ENCODE data around the gene MAN2A1. TPM values are rescaled to one million over a fixed set of nuclear protein-coding genes. Genes with fewer than 3 reads are reported as not detected.

MAN2A1 gene
- total and polyA plus RNA-seq, 7 experiments from 2014 or later, result 24.9 to 107 (median 56.4) TPM

GRCh38 chr5:109692852-109693251 is 3.1 kb downstream of the MAN2A1 start:
- DNase-seq, result no peak

GRCh38 chr5:109693535-109694400 is 4.0 kb downstream of the MAN2A1 start:
- no peaks in the 10 kb centered on the region for H3K9me3 ChIP-seq (ENCODE audit: control insufficient read depth in 2 of 3, low read length in 3 of 3)
- H3K4me3 Mint-ChIP-seq, result peak overlapping the region; percentile 87 to 96 (median 94)
- H3K27ac ChIP-seq (ENCODE audit: low read depth, low read length), result peak overlapping the region; percentile 18
- no peaks in the 10 kb centered on the region for H3K27me3 Mint-ChIP-seq
- H3K27me3 ChIP-seq (ENCODE audit: control insufficient read depth in 2 of 2, insufficient read depth in 2 of 2, low read length in 2 of 2), result no peaks in the 10 kb centered on the region
- peaks cover 0 to 11% (median 0%) of the 10 kb centered on the region in 3 experiments for H3K36me3 ChIP-seq (ENCODE audit: control insufficient read depth in 2 of 3, insufficient read depth in 3 of 3, low read length in 3 of 3)
- ChIA-PET CTCF (interaction anchor here (0.7 to 1.2 kb wide), 2 partner anchors 8 to 221 kb away, joined by 3 to 5 read pairs; no protein-coding TSS in a partner anchor), POLR2A (interaction anchor here (0.7 to 1.1 kb wide), 2 partner anchors 76 to 1814 kb away, joined by 4 to 7 read pairs; no protein-coding TSS in a partner anchor)
- H3K27ac Mint-ChIP-seq, result peak overlapping the region in 8 of 9 donors; percentile 16 to 90 (median 54)
- peaks cover 45 to 81% (median 78%) of the 10 kb centered on the region in 7 donors for H3K4me1 Mint-ChIP-seq
- H3K4me3 ChIP-seq (ENCODE audit: low read length), result no peak overlapping the region
- H3K9me3 Mint-ChIP-seq, result no peaks in the 10 kb centered on the region
- no peak for DNase-seq
- H3K36me3 Mint-ChIP-seq, result peaks cover 1 to 21% (median 7%) of the 10 kb centered on the region in 5 donors
- no peak for ATAC-seq
- H3K4me1 ChIP-seq (ENCODE audit: control insufficient read depth in 2 of 2, insufficient read depth in 2 of 2, low read length in 2 of 2), result peaks cover 47 to 50% of the 10 kb centered on the region in 2 donors
- intact Hi-C loops (cut with micrococcal nuclease), result loop anchor here (5.0 to 10.0 kb wide), 7 partner anchors 34 to 1539 kb away; partner anchors contain the start of gene CAMK4 (in 1 of the 2)

More at GRCh38 chr5:109692852-109693251, 3.1 kb downstream of the MAN2A1 start:
- intact Hi-C loops (cut with micrococcal nuclease), result loop anchor here (5.0 to 10.0 kb wide), 7 partner anchors 34 to 1539 kb away; partner anchors contain the start of gene CAMK4 (in 1 of the 2)
- H3K27ac ChIP-seq (ENCODE audit: low read depth, low read length), result no peak overlapping the region
- CTCF ChIA-PET, result interaction anchor here (0.6 to 1.2 kb wide), 3 partner anchors 9 to 1694 kb away, joined by 3 to 5 read pairs (median 3); no protein-coding TSS in a partner anchor
- H3K27me3 ChIP-seq (ENCODE audit: control insufficient read depth in 2 of 2, insufficient read depth in 2 of 2, low read length in 2 of 2), result no peaks in the 10 kb centered on the region
- H3K4me1 ChIP-seq (ENCODE audit: control insufficient read depth in 2 of 2, insufficient read depth in 2 of 2, low read length in 2 of 2), result peaks cover 42 to 45% of the 10 kb centered on the region in 2 donors
- POLR2A ChIA-PET, result interaction anchor here (0.5 to 1.5 kb wide), 4 partner anchors 14 to 229 kb away, joined by 3 to 7 read pairs (median 4); no protein-coding TSS in a partner anchor
- H3K9me3 ChIP-seq (ENCODE audit: control insufficient read depth in 2 of 3, low read length in 3 of 3), result peaks cover 0 to 4% (median 0%) of the 10 kb centered on the region in 3 experiments
- no peaks in the 10 kb centered on the region for H3K27me3 Mint-ChIP-seq
- peaks cover 0 to 11% (median 0%) of the 10 kb centered on the region in 3 experiments for H3K36me3 ChIP-seq (ENCODE audit: control insufficient read depth in 2 of 3, insufficient read depth in 3 of 3, low read length in 3 of 3)
- peaks cover 0 to 14% (median 5%) of the 10 kb centered on the region in 5 donors for H3K36me3 Mint-ChIP-seq
- H3K27ac Mint-ChIP-seq, result peak overlapping the region in 8 of 9 donors; percentile 13 to 96 (median 62)
- peak overlapping the region; percentile 87 to 96 (median 94) for H3K4me3 Mint-ChIP-seq
- ATAC-seq, result no peak
- peaks cover 0 to 6% (median 0%) of the 10 kb centered on the region in 11 donors for H3K9me3 Mint-ChIP-seq
- peaks cover 42 to 72% (median 69%) of the 10 kb centered on the region in 7 donors for H3K4me1 Mint-ChIP-seq
- H3K4me3 ChIP-seq (ENCODE audit: low read length), result no peak overlapping the region

GRCh38 chr5:109694451-109694891 is 4.7 kb downstream of the MAN2A1 start:
- H3K27me3 Mint-ChIP-seq, result no peaks in the 10 kb centered on the region
- ATAC-seq, result no peak
- ChIA-PET POLR2A (interaction anchor here (0.7 kb wide), 1 partner anchor 1813 kb away, joined by 7 read pairs; no protein-coding TSS in a partner anchor), CTCF (no interaction called here)
- Histone ChIP-seq H3K4me3 (ENCODE audit: low read length) (no peak overlapping the region), H3K4me1 (ENCODE audit: control insufficient read depth in 2 of 2, insufficient read depth in 2 of 2, low read length in 2 of 2) (peaks cover 47 to 50% of the 10 kb centered on the region in 2 donors), H3K9me3 (ENCODE audit: control insufficient read depth in 2 of 3, low read length in 3 of 3) (no peaks in the 10 kb centered on the region), H3K27me3 (ENCODE audit: control insufficient read depth in 2 of 2, insufficient read depth in 2 of 2, low read length in 2 of 2) (no peaks in the 10 kb centered on the region), H3K36me3 (ENCODE audit: control insufficient read depth in 2 of 3, insufficient read depth in 3 of 3, low read length in 3 of 3) (peaks cover 0 to 11% (median 0%) of the 10 kb centered on the region in 3 experiments), H3K27ac (ENCODE audit: low read depth, low read length) (peak overlapping the region; percentile 4)
- intact Hi-C loops (cut with micrococcal nuclease), result loop anchor here (5.0 to 10.0 kb wide), 7 partner anchors 33 to 1538 kb away; partner anchors contain the start of gene CAMK4 (in 1 of the 2)
- no peak for DNase-seq
- no peaks in the 10 kb centered on the region for H3K9me3 Mint-ChIP-seq
- peaks cover 50 to 88% (median 85%) of the 10 kb centered on the region in 7 donors for H3K4me1 Mint-ChIP-seq
- peaks cover 6 to 26% (median 14%) of the 10 kb centered on the region in 5 donors for H3K36me3 Mint-ChIP-seq
- peak overlapping the region in 7 of 9 donors; percentile 4 to 81 (median 60) for H3K27ac Mint-ChIP-seq
- peak overlapping the region; percentile 68 to 96 (median 94) for H3K4me3 Mint-ChIP-seq

- H3K4me3 ChIP-seq (ENCODE audit: low read length), result no peak overlapping the region
- peaks cover 0 to 6% (median 0%) of the 10 kb centered on the region in 3 experiments for H3K36me3 ChIP-seq (ENCODE audit: control insufficient read depth in 2 of 3, insufficient read depth in 3 of 3, low read length in 3 of 3)
- H3K27ac ChIP-seq (ENCODE audit: low read depth, low read length), result peak overlapping the region; percentile 4
- peaks cover 50% of the 10 kb centered on the region in 2 donors for H3K4me1 ChIP-seq (ENCODE audit: control insufficient read depth in 2 of 2, insufficient read depth in 2 of 2, low read length in 2 of 2)
- H3K36me3 Mint-ChIP-seq, result peaks cover 6 to 34% (median 21%) of the 10 kb centered on the region in 5 donors
- ChIA-PET CTCF (interaction anchor here (0.6 kb wide), 1 partner anchor 773 kb away, joined by 3 read pairs; no protein-coding TSS in a partner anchor), POLR2A (interaction anchor here (0.6 to 1.4 kb wide), 3 partner anchors 155 to 315 kb away, joined by 3 to 4 read pairs (median 3); no protein-coding TSS in a partner anchor)
- H3K27ac Mint-ChIP-seq, result peak overlapping the region in 8 of 9 donors; percentile 11 to 81 (median 52)
- DNase-seq, result no peak
- H3K27me3 Mint-ChIP-seq, result no peaks in the 10 kb centered on the region
- intact Hi-C loops (cut with micrococcal nuclease), result loop anchor here (1.0 to 10.0 kb wide), 3 partner anchors 8 to 1530 kb away; partner anchors contain the start of gene CAMK4 (in 1 of the 2)
- H3K4me1 Mint-ChIP-seq, result peaks cover 56 to 96% (median 93%) of the 10 kb centered on the region in 7 donors
- no peaks in the 10 kb centered on the region for H3K9me3 Mint-ChIP-seq
- H3K4me3 Mint-ChIP-seq, result peak overlapping the region; percentile 42 to 96 (median 92)
- H3K27me3 ChIP-seq (ENCODE audit: control insufficient read depth in 2 of 2, insufficient read depth in 2 of 2, low read length in 2 of 2), result no peaks in the 10 kb centered on the region
- no peak for ATAC-seq
- no peaks in the 10 kb centered on the region for H3K9me3 ChIP-seq (ENCODE audit: control insufficient read depth in 2 of 3, low read length in 3 of 3)
Observed at GRCh38 chr5:109695005-109695926, 5.5 kb downstream of the MAN2A1 start.

GRCh38 chr5:109697339-109697738 is 7.6 kb downstream of the MAN2A1 start:
- peaks cover 6 to 52% (median 29%) of the 10 kb centered on the region in 5 donors for H3K36me3 Mint-ChIP-seq
- no peak for ATAC-seq
- H3K36me3 ChIP-seq (ENCODE audit: control insufficient read depth in 2 of 3, insufficient read depth in 3 of 3, low read length in 3 of 3), result no peaks in the 10 kb centered on the region
- peak overlapping the region in 6 of 10 donors; percentile 5 to 89 (median 54) for H3K4me3 Mint-ChIP-seq
- no peak overlapping the region for H3K27ac ChIP-seq (ENCODE audit: low read depth, low read length)
- H3K9me3 Mint-ChIP-seq, result no peaks in the 10 kb centered on the region
- H3K27me3 Mint-ChIP-seq, result no peaks in the 10 kb centered on the region
- H3K4me1 ChIP-seq (ENCODE audit: control insufficient read depth in 2 of 2, insufficient read depth in 2 of 2, low read length in 2 of 2), result peaks cover 55 to 58% of the 10 kb centered on the region in 2 donors
- H3K9me3 ChIP-seq (ENCODE audit: control insufficient read depth in 2 of 3, low read length in 3 of 3), result no peaks in the 10 kb centered on the region
- DNase-seq, result no peak
- POLR2A ChIA-PET, result interaction anchor here (0.6 kb wide), 1 partner anchor 776 kb away, joined by 3 read pairs; no protein-coding TSS in a partner anchor
- peak overlapping the region in 1 of 9 donors; percentile 22 for H3K27ac Mint-ChIP-seq
- H3K4me3 ChIP-seq (ENCODE audit: low read length), result no peak overlapping the region
- CTCF ChIA-PET, result no interaction called here
- H3K4me1 Mint-ChIP-seq, result peaks cover 66 to 100% (median 99%) of the 10 kb centered on the region in 7 donors
- intact Hi-C loops (cut with micrococcal nuclease), result loop anchor here (10.0 kb wide), 2 partner anchors 717 to 1527 kb away; partner anchors contain the start of gene CAMK4 (in 1 of the 2)
- H3K27me3 ChIP-seq (ENCODE audit: control insufficient read depth in 2 of 2, insufficient read depth in 2 of 2, low read length in 2 of 2), result no peaks in the 10 kb centered on the region

Measured in naive thymus-derived CD4-positive, alpha-beta T cell (primary cell).